A204.1 (cell line): ENCODE measurements around the gene CCR2.

Experiments
- FAIRE-seq: peaks from 2 replicates; lab custom pipeline; 2012; peaks lifted over from hg19 to GRCh38; lab: Jason Lieb, UNC

The CCR2 gene

GRCh38 chr3:46405301-46406019 lies 51.5 kb downstream of the CCR2 start:
- FAIRE-seq: no peak

- FAIRE-seq: no peak
These were observed 52.5 kb downstream of the CCR2 start for GRCh38 chr3:46406443-46406787.

DNA sequence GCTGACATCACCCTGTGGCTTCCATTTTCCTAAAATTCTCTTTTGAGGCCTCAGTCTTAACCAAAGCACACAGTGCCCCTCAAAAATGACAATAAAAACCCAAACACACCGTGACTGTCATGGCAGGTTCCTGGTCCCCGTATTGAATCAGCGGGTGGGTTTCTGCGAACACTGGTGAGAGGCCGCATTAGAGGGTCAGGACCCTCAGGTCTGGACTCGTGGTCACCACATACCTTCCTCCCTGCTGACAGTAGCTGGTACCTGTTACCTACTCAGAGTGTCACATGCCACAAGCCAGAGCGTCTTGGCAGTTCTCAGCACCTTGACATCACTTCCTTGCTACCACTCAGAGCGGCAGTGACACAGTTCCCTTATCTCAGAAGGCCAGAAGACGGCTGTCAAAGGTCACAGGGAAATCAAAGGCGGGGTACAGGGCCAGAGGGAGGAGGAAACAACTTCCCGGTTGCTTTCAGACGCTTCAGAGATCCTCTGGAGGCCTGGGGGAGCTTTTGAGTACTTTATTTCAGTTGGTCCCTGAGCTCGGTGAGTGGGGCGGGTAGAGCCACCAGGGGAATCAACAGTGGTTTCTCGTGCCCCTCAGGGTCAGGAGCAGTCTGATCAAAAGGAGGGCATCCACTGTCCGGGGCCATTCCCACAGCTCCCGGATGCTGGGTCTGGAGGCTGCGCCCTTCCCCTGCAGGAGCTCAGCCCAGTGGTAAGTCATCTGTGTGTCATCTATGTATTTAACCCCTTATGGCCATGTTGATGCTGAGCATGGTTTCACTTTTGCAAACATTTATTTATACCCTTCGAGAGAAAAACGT lies 53.1 kb downstream of the CCR2 start, which contains the start of the genes CCR5AS and CCRL2:
TSS of gene CCR5AS (minus strand) at position 279 of the 824 bp plus-strand sequence.
TSS of gene CCRL2 (plus strand) at position 472 of the 824 bp plus-strand sequence. CDS start 821 bp downstream, outside the sequence.
- FAIRE-seq: no peak

DNA sequence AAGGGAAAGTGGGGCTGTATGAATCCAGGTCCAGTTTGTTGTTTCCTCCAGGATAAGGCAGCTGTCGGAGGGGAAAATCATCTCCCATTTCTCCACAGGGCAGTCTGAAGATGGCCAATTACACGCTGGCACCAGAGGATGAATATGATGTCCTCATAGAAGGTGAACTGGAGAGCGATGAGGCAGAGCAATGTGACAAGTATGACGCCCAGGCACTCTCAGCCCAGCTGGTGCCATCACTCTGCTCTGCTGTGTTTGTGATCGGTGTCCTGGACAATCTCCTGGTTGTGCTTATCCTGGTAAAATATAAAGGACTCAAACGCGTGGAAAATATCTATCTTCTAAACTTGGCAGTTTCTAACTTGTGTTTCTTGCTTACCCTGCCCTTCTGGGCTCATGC lies 54.1 kb downstream of the CCR2 start:
- FAIRE-seq: no peak

- no peak for FAIRE-seq
These were observed 54.9 kb downstream of the CCR2 start for GRCh38 chr3:46408853-46409252.

GRCh38 chr3:46409739-46410489 lies 56.0 kb downstream of the CCR2 start:
- FAIRE-seq: no peak
